Pulmonary artery endothelial cell (primary cell): ENCODE results near the gene ANKRD44. TPM values are rescaled to one million over a fixed set of nuclear protein-coding genes. Genes with fewer than 3 reads are reported as not detected.

Experiments used
- DNase-seq: peaks from one replicate; pipeline ENCODE4 v3.0.0-alpha.2; 2011; ENCODE audit warnings: low read depth, low spot score
- total RNA-seq: library from RNA; depleted of rRNA; stranded (reverse); fragments of >200 nt; gene quantifications from 2 replicates; pipeline ENCODE4 v1.2.3, GENCODE V29; 2014

ANKRD44 gene
- total RNA-seq, 1 donor from 2014 or later, result 13.7 TPM

DNA sequence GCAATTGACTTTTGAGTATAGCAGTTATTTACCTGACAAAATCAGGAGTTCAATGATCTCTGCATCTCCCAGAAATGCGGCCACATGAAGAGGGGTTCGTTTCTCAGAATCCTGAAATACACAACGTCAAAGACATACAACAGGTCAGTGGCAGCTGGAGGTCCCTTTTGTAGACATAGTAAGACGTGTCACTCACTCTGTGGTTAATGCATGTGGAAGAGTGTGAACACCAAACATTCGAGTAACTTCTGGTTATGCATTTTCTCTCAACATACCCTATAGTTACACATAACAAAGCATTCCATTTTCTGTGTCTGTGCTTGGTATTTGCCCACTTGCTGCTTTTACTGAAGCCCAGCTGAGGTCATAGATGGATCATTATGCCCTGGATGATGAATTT, 163.6 kb downstream of the ANKRD44 start:
- no peak for DNase-seq

DNA sequence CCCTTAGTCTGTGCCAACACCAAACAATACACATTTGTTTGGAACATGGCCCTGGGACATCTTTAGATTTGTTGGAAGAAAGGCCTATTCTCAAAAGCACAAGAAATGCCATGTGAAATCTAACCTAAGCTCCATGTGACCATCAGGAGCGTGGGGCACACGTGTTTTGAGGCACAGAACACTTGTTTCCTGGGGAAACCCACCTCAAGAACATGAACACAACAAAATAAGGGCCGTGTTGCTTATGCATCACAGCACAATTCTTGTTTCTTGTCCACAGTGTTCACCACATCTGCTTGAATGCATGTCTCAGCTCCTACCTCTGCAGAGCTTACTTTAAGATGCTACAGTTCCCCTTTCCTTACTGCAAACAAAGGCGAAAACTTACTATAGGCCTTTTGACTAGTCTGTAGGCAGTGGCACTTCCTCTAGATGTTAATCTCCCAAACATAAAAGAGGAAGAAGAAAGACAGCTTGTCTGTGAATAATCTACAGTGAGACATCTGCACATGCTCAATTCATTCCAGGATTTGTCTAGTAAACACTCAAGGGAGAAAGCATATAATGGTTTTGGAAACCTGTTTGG, 165.0 kb downstream of the ANKRD44 start:
- no peak for DNase-seq

GRCh38 chr2:197144183-197144582, 166.4 kb downstream of the ANKRD44 start:
- DNase-seq, result no peak

DNA sequence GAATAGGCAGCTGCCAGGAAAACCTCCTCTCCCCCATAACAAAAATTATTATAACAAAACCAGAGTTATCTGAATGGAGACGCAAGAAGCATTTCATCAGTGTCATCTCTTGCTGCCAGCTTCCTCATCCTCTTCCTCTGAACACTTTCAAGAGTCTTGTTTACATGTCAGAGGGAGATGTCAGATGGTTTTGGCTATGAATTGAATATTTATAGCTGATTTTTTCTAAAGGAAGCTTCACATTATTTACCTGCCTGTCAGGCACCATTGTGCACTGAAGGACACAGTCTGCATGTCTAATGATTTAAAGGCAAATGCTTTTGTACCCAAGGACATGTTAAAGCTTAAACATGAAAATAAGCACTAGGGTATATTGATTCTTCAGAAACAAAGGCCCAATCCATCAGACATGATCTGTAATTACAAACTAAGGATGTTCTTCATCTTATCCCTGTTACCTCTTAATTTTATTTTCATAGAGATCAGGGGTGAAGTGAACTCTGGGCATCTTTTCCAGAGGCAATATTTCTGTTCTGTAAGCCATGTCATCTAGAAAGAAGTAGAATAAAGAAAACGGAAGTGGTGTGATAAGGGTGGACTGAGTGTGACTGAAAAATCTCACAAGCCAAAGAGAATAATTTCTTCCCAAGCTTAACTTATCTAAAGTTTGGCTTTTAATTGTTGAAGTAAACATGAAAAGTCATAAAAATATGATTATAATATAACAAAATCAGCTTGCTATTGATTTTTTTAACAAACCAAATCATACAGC, 168.7 kb downstream of the ANKRD44 start:
- DNase-seq, result no peak

DNA sequence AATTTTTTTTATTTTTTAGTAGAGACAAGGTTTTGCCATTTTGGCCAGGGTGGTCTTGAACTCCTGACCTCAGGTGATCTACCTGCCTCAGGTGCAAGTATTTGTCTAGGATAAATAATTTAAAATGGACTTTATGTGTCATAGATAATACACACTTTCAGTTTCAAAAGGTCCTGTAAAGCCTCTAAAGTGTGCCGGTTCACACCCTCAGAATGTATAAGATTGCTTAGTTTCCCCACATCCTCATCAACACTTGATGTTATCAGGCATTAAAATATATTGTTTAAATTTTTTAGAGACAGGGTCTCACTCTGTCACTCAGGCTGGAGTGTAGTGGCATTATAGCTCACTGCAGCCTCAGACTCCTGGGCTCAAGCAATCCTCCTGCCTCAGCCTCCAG, 170.5 kb downstream of the ANKRD44 start:
- DNase-seq, result no peak

DNA sequence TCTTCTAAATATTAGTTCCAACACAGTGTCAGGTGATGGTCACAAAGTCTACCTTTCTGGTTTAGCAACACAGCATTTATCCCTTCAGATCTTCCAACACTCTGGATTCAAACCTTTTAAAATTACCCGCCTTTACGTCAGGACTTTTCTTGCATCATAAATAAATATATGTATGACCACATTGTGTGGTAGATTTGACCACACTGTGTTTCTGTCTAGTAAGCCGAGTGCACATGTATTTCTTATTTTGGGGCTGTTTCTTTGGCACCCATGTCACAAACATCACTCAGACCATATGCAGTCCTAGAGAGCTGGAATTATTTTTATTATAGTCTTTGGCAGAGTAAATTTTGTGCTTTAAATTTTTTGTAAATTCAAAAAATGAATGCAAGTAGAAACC, 172.1 kb downstream of the ANKRD44 start:
- DNase-seq, result no peak

DNA sequence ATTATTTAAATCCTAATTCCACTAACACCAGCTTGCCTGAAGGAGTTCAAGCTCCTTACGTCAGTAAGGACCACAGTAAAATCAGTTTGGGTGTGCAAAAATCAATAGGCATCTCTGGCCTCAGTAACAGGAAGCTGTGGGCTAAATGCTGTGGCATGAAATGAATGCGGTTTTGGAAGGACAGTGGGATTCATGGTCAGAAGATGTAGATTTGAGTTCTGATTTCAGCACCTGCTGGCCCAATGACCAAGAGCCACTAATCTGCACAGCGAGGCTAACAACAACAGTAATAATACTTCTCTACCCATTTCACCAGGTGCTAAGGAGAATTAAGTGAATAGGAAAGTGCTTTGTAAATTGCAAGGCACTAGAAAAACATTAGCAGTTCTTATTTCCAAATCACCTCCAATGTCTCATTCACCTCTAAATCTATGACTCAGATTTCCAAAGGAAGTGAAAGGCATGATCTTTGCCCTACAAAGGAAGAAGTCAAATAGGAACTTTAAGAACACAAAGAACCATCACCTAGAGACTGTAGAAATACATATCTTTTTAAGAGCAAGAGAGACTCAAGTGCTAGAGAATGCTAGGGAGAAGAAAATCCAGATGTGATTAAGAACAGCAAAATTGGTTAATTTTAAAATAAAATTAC, 172.6 kb downstream of the ANKRD44 start:
- peak; percentile 40 for DNase-seq

DNA sequence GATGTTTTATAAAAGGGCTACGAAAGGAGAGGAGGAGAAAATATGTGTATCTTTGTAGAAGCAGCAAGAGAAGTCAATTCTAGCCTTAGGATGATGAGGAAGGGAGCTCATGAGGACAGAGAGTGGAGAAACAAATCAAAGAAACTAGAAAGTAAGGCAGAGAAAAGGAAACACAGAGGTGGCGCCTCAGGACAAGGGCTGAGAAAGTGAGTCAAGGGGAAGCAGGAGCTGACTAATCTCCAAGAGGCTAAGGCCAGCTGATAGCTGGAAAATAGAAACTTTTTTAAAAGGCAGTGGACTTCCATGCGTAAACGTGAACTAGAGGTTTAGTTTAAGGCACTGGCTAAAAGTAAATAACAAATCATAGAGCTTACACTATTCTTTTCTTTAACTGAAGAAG, 173.3 kb downstream of the ANKRD44 start:
- DNase-seq, result peak; percentile 40

GRCh38 chr2:197136452-197136851, 174.1 kb downstream of the ANKRD44 start:
- no peak for DNase-seq

DNA sequence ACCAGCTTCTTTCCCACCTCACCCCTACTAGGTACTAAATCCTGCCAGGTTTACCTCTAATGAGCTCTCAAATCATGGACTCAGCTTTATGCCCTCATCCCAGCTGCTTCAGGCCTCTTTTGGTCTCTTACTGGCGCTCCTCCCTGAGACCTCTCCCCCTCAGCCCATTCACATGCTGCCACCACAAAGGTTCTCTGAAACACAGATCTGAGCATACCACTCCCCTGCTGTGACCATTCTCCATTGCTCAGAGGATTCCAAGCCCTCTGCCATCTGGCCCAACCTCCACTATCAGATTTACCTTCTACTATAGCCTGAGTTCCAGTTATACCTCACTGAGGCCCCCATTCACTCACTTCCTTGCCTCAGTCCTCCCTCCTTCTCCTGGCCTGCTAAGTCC, 174.8 kb downstream of the ANKRD44 start:
- no peak for DNase-seq

- DNase-seq, result no peak
These were observed 176.4 kb downstream of the ANKRD44 start for GRCh38 chr2:197134206-197134605.

DNA sequence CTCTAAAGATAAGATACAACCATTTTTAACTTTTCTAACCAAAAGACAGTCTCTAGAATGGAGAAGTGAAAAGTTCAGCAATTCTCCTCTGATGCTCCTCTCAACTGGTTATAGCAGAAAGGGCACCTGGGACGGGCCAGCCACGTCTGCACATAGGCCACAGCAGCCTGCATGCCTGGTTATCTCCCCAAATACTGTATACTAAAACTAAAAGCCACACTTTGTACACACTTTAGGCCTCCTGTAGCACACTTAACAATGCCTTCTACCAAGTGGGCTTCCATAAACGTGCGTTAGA, 179.1 kb downstream of the ANKRD44 start:
- no peak for DNase-seq

GRCh38 chr2:197130318-197130717, 180.3 kb downstream of the ANKRD44 start:
- DNase-seq, result no peak

GRCh38 chr2:197128897-197129296, 181.7 kb downstream of the ANKRD44 start:
- DNase-seq, result no peak

DNA sequence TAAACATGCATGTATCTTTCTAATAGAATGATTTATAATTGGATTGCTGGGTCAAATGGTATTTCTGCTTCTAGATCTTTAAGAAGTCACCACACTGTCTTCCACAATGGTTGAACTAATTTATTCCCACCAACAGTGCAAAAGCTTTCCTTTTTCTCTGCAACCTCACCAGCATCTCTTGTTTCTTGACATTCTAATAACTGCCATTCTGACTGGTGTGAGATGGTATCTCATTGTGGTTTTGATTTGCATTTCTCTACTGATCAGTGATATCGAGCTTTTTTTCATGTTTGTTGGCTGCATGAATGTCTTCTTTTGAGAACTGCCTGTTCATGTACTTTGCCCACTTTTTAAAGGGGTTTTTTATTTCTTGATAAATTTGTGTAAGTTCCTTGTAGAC, 182.5 kb downstream of the ANKRD44 start:
- no peak for DNase-seq

- no peak for DNase-seq
These were observed 183.8 kb downstream of the ANKRD44 start for GRCh38 chr2:197126630-197127352.

GRCh38 chr2:197124639-197125390, 185.8 kb downstream of the ANKRD44 start:
- no peak for DNase-seq

GRCh38 chr2:197122821-197123220, 187.8 kb downstream of the ANKRD44 start:
- no peak for DNase-seq

DNA sequence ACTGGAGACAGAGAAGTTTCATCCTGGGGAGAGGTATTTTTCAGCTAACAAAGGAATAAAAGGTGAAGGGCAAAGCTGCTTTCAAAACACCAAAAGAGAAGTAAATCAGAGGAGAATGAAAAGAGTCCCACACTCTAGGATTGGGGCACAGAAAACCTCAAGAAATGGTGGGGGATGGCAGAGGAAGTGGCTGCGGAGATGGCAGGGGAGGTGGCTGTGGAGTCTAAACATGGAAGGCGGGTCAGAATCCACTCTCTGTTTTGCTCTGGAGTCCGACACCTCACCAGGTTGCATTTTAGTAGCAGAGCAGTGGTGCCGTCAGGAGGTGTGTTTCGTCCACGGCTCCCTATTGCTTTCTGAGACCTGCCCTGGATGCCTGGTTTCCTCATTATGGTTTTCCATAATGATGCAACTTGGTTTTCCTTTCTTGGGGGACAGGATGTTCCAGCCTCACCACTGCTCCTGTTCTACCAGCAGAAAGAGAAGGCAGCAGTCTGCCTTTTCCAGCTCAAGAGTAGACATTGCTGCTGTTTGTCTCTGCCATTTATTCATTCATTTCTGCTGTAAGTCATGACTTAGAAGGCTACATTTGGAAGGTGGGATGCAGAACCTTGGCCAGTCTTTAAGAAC, 188.7 kb downstream of the ANKRD44 start:
- no peak for DNase-seq

GRCh38 chr2:197121255-197121654, 189.3 kb downstream of the ANKRD44 start:
- DNase-seq, result no peak

DNA sequence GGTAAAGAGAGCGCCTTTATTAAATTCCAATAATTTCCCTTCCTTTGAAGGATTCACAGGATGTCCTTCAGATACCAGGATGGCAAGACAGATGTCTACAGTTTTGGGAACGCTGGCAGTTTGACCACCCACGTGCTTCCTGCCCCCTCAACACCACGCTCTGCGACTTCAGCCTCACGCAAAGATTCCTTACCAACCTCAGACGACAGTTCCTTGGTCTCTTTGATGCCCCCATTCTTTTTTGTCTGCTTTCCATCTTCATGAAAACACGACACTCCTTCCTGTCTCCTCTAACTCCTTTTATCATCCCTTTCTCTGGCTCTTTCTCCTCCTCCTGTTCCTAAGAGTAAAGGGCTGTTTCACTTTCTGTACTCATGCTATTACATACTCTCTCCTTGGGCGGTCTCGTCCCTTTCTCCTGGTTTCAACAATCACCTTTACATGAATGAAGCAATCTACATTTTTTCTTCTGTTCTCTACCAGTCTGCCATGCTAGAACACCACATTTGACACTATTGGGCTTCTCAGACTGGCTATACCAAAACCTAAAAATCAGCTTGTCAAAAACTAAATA, 194.2 kb downstream of the ANKRD44 start:
- no peak for DNase-seq
